Cardiac septum (tissue), 1 donor: ENCODE measurements around the gene CTDSP2. TPM values are rescaled to one million over a fixed set of nuclear protein-coding genes. Genes with fewer than 3 reads are reported as not detected.
"Not testable (repeated sequence)": the region's sequence is repeated elsewhere in the genome, so short reads cannot be mapped to it uniquely, and the experiment has no call there.

Source experiments
- DNase-seq: peaks from one replicate; pipeline ENCODE4 v3.0.0-alpha.2; 2020; ENCODE audit warnings: low spot score
- intact Hi-C: fragments of 100-400 bp; cut with DNase I; formaldehyde crosslinking; loops from one replicate; pipeline ENCODE4 v1.14.0; 2022
- total RNA-seq: library from RNA; stranded (reverse); fragmentation: NEBNext Ultra II Directional; extraction: Animal tissue kit (Norgen Biotek cat#: 25700); gene quantifications from one replicate; pipeline ENCODE4 v1.2.1, GENCODE V29; 2021
- donor health status: DM: no; HTN: no; CAD: no.

CTDSP2 gene
- total RNA-seq, 1 donor from 2014 or later: 89.2 TPM

DNA sequence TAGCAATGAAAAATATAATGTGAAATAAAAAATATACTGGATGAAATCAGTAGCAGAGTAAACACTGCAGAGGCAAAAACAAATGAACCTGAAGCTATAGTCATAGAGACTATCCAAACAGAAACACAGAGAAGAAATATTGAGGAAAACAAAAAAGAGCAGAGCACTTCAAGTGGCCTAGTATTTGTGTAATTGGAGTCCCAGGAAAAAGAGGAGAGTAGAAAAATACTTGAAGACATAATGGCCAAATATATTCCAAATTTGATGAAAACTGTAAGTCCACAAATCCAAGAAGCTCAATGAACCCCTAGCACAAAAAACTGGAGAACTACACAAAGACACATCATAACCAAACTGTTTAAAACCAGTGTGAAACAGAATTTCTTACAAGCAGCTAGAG, 37.2 kb upstream of the CTDSP2 start:
- intact Hi-C loops: no loop called here
- DNase-seq: no peak

DNA sequence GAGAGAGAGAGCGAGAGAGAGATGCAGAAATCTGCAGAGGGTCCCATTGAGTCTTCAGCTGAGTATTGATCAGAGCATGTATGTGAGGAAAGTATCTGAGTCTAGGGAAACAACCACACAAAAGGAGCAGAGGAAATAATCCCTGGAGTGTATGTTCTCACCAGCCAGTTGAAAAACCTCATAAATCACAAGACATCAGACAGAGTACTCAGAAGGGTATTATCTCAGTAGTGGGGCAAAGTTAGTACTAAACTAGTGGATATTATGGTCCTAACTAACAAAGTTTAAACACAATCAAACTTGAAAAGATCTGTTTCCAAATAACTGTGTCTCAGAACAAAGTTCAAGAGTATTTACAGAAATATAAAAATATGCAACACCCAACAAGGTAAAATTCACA, 36.5 kb upstream of the CTDSP2 start:
- intact Hi-C loops: no loop called here
- no peak for DNase-seq

DNA sequence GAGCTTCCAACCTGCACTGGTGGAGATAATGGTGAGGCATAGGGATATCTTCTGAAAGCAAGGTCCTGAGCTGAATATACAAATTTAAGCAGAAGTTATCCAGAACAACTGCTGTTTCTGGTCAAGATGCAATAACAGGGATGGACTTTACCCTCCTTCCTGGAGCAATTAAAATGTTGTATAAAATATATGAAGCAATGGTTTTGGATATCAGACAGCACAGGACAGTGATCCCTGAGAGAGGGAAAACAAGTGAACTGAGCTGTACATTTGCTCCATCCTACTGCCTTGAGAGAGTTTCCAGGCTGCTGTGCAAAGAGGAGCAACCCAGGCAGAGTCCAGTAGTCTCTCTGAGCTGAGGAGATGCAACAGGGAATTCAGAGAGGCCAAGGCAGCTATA, 36.0 kb upstream of the CTDSP2 start:
- no peak for DNase-seq
- intact Hi-C loops: no loop called here

DNA sequence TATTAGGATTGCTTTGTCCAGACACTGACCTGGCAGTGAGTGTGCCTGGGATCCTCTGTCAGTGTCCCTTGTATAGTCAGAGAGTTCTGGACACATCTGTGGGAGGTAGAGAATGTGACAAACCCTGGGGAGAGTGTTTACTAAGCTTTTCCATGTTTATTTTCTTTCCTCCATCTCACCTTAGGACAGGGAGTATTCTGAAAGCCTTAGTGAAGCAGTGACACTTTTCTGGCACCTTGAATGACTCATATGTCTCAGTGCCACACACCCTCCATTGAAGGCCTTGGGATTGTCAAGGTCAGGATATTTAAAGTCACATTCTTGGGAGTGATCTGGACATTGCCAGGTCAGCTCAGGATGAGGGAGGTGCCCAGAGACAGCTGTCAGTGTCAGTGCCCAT, 34.9 kb upstream of the CTDSP2 start:
- DNase-seq: no peak
- intact Hi-C loops: no loop called here

DNA sequence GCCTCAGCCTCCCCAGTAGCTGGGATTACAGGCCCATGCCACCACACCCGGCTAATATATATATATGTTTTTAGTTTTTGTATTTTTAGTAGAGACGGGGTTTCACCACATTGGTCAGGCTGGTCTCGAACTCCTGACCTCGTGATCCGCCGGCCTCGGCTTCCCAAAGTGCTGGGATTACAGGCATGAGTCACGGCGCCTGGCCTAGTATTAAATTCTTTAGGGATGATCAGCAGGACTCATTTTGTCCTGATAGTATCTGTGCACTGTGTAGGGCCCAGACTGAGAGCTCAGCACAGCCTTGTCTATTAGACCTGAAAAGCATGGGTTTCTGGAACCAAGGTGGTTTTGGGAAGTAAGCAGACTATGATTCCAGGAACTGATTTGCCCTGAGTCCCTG, 34.5 kb upstream of the CTDSP2 start:
- intact Hi-C loops, DNase-seq: not testable (repeated sequence)

DNA sequence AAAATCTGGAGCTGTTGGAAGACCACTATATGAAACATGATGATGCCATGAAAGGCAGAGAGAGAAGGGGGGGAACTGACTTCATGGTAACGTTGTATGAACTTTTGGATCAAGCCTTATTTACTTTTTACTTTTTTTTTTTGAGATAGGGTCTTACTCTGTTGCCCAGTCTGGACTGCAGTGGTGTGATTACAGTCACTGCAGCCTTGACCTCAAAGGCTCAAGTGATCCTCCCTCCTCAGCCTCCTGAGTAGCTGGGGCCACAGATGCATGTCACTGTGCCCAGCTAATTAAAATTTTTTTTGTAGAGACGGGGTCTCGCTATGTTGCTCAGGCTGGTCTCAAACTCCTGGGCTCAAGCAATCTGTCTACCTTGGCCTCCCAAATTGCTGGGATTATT, 31.3 kb upstream of the CTDSP2 start:
- intact Hi-C loops: no loop called here
- no peak for DNase-seq

DNA sequence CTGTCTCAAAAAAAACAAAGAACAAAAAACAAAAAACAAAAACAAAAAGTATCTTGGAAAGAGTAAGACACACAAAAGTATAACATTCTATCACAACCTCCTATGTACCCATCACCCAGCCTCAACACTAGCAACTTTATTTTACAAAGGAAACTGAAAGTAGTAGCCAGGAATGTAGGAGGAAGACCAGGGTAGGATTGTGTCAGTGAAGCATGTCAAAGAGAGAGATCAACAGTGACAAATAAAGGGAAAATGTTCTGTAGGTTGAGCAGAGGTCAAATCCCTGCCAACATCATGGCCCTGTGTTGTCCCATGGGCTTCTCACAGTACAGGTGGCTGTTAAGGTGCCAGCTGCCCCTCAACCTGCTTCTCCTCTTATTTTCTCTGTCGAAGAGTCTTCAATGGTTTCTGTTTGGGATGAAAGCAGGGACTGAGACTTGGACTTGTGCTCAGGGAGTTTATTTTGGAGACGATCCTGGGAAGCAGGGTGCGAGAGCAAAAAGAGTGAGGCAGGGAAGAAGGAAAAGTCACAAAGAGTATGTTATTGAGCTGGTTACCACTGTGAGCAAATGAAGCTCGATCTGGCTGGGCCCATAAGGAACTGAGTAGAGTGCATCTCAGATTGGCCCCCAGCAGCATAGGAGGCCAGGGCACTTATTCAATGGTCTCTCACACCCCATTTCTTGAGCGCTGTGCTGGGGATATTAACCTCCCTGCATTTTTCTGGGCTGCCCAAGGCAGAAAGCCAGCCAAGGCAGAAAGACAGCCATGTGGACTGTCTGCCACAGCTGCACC, 29.4 kb upstream of the CTDSP2 start:
- DNase-seq: no peak
- intact Hi-C loops: no loop called here

DNA sequence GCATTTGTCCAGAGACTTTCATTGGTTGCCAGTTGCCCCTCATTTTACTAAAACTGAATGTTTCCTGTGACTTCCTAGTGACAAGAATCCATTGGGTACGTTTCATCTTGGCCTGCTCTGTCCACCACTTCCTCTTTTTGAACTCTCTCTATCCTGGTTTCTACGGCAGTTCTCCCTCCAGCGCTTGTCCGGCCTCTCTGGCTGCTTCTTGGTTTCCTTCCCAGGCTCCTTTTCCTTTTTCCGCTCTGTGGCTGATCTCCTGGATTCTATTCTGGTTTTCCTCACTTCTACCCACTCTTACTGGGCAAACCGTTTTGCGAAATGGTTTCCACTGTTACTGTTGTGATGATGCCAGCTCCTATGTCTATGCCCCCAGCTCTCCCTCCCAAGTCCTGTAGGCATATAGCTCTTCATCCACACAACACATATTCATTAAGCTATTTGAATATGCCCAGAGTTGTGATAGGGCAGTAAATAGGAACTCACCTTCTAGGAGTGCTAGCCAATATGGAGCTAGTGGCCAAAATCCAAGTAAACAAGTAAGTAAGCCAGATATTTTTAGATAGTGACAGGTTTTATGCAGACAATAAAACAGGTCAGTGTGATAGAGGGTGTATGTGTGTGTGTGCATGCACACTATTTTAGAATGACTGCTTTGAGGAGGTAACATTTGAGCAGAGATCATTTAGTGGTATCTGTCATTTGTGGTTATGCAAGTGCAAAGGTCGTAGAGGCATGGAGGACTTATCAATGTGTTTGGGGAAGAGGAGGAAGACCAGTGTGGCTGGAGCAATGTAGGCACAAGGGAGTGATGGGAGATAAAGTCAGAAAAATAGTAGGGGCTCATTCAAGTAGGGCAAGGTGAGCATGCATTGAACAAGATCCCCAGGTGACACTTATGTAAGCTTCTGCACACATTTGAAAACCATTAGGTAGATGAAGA, 27.9 kb upstream of the CTDSP2 start:
- no peak for DNase-seq
- intact Hi-C loops: no loop called here

DNA sequence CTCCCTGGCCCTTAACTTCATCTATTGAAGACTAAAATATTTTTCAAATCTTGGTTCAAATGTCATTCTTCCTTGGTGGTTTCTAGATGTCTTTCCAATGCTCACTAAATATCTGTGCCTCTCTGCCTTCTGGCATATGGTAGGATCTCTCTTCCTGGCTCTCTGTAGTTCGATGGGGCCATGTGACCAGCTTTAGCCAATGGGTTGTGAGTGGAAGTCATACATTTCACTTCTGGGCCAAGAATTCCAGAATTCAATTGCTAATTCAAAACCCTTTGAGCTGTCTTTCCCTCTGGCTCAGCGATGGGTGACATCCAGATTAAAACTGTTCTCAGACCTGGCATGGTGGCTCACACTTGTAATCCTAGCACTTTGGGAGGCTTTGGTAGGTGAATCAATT, 25.8 kb upstream of the CTDSP2 start:
- intact Hi-C loops: no loop called here
- no peak for DNase-seq

DNA sequence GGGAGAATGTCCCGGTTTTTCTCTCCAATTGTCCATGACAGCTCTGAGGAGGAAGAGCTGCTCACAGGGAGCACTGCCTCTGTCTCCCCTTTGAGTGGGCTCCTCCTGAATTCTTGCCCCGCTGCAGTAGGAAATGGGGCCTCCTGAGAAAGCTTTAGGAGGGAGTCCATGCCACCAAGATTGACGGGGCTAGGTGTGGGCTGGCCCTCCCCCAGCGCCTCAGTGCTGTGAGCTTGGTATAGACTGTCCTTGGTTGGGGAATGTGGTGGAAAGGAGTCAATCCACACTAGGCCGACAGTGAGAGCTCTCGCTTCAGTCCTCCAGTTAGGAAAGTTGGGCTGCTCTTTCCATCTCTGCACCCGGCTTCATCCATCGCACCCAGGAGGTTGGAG, 23.4 kb upstream of the CTDSP2 start:
- intact Hi-C loops: no loop called here
- no peak for DNase-seq

DNA sequence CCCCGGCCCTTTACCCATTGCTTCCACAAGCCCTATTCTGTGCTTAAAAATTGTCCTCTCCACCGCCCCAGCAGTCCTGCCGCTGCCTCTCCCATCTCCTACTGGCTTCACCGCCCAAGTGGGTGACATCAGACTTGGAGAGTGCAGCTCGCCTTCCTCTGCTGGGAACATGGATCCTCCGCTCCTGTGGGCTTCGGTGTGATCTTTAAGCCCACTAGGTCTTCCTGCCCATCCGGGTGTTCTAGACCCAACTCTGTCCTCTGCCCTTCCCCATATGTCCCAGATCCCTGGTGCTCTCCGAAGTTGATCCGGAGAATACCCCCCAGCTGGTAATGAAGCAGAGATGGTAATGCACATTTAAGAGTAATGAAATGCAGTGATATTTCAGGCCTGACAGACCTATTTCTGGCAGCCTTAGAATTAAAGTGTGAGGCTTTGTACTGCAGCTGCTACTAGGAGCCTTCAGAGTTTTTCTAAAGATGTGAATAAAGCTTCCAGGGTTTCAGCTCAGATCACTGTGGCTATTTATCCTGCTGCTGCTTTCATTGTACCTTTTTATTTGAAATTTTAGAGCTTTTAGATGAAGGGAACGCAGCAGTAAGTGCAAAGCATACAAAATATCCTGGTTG, 22.9 kb upstream of the CTDSP2 start:
- intact Hi-C loops: no loop called here

DNA sequence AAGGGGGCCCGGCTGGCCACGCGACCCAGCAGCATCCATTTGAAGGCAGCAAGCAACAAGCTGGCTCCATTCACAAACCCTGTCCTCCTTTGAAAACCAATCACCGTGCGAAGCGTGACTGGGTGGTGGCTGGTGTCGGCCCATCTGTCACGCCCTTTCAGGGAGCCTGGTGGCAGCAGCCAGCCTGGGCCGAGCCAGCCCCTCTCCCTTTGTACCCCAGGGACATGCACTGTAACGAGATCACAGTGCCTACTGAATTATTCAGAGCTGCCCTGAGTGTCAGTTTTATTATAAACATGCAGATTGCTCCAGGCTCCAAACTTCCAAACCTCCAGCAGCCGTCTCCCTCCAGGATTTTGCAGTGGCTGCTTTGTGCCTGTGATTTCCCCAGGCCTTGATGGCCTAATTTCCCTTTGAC, 22.3 kb upstream of the CTDSP2 start:
- no peak for DNase-seq
- intact Hi-C loops: no loop called here

More for the DNA sequence above, 22.9 kb upstream of the CTDSP2 start:
- no peak for DNase-seq

DNA sequence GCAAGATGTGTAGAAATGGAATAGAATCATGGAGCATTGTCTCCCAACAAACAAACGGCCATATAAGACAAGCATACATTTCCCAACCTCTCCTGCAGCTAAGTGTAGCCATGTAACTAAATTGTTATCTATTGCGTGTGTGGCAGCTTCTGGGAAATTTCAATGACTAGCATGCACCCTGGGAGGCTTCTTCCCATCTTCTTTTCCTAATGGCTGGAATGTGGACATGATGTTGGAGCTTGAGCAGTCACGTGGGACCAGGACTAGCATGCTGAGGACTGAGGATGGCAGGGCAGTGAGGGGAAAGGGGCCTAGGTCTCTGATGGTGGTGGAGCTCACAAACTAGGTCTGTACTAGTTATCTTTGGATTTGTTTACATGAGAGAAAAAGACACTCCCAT, 21.7 kb upstream of the CTDSP2 start:
- intact Hi-C loops: no loop called here

DNA sequence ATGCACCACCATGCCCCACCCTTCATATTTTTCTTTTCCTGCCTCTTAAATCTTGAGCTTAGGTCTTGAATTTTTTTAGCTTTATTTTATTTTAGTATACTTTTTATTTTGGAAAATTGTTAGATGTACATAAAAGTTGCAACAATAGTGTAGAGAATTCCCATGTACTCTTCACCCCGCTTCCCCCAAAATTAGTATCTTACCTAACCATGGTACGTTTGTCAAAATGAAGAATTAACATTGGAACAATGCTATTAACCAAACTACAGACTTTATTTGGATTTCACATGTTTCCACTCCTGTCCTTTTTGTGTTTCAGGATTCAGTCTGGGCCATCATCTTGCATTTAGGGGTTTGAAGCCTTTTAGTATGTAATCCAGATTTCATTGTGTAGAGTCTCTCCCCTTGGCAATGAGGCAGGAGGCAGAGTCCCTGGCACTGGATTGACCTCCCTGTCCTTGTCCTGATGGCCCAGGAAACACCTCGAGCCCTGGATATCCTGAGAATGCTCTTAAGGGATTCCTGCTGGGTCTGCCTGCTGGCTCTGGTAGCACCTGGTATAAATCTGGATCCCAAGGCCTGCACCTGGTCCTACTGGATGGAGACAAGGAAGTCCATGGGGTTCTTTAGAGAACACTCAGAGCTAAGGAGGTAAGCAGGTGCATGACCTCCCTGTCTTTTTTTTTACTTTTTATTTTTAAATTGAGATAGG, 19.9 kb upstream of the CTDSP2 start:
- DNase-seq: no peak
- intact Hi-C loops: no loop called here

More for the DNA sequence above, 21.7 kb upstream of the CTDSP2 start:
- DNase-seq: no peak

DNA sequence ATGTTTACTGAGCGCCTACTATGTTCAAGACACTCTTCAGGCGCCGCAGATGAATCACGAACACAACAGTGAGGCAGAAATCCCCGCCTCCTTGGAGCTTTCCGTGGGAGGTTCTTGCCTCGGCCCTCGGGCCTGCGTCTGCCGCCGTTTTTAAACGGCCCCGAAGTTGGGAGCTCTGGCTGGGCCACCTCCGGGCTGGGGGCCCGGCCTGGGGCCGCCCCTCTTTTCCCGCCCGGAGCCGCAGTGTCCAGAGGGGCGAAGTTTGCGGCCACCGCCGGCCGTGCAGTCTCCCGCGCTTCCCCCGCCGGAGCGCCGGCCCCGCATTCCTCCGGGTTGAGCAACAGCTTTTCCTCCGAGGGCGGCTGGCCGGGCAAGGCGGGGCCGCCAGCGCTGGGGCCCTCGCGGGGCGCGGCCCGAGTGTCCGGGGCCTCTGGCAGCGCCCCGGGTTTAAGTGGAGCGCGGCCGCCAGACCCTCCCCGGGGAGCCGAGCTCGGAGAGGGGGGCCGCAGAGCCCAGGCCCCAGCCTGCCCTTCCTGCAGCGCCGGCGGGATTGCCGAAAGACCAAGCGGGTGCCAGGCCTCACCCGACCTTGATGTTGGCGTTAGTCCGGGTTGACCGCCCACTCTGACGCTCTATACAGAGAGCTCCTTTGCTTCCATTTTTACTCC, 18.7 kb upstream of the CTDSP2 start:
- DNase-seq: peak; percentile 90
- intact Hi-C loops: loop anchor here (1.0 to 2.0 kb wide), 2 partner anchors 18 to 28 kb away; partner anchors contain the start of gene CTDSP2

DNA sequence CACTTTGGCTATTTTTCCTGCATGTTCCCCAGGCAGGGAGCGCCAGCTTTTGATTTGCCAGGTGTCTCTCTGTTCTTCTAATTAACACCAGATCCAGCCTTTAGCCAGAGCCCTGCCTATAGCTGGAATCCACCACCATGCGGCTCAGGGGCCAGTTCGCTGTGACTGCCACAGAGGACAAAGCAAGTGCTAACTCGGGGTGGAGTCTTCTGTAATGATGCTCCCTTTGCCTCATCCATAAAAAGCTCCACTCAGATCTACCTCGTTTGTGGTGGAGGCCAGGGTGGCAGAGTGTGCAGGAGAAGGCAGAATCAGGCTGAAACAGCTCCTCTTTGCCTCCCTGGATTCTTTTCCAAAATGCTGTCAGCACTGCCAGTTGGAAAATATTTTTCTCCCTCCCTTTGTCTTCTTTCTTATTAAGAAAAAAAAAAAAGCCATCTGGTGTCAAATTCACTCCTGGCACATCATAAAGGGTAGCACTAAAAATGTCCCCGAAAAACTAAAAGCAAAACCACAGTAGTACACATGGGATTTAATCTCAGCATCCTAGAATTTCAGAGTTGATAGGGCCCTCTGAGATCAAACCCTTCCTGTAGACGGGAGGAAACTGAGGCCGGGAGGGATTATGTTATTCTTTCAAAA, 18.0 kb upstream of the CTDSP2 start:
- DNase-seq: no peak
- intact Hi-C loops: loop anchor here (1.0 to 2.0 kb wide), 2 partner anchors 18 to 29 kb away; partner anchors contain the start of gene CTDSP2

DNA sequence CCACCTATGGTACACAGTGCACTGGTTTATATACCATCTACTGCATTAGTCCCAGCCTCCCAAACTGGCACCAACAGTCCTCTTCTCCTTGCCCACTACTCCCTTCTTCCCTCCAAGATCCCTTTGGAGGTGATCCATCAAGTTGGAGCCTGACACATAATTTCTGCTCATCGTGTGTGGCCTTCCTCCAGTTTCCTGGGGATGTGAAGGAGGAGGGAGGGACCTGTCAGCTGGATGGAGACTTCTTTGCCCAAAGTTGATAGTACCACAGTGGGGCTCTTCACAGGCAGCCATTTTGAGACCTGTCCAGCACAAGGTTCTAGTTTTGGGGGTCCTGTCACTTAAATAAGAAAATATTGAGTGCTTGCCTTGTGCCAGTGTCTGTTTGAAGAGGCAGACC, 17.1 kb upstream of the CTDSP2 start:
- intact Hi-C loops: loop anchor here (2.0 kb wide), 1 partner anchor 17 kb away; the partner anchor contains the start of gene CTDSP2
- DNase-seq: no peak

DNA sequence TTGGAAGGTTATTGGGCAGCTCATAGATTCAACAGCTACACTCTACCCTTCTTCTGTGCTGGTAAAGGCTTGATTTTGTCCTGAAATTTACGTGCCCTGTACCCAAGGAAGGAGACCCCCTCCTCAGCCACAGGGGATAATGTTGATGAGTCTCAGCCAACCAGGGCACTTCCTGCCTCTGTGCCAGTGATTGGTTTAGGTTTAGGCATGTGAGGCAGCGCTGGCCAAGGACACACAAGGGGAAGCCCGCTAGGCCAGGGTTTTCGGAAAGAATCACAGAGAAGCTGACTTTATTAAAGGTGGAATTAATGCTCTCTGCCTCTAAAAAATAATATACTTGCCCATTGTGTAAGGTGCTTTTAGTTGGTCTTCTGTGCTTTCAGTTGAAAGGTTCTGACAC, 15.4 kb upstream of the CTDSP2 start:
- no peak for DNase-seq
- intact Hi-C loops: no loop called here
